ENCODE data around the gene GDF11.
"Not testable (repeated sequence)": the region's sequence is repeated elsewhere in the genome, so short reads cannot be mapped to it uniquely, and the experiment has no call there.

Gene GDF11

GRCh38 chr12:55743406-55744339, 751 bp downstream of the GDF11 start:
- DNase-seq, result peak; percentile 62

- DNase-seq, result no peak
Observed at GRCh38 chr12:55744340-55745030, 1.6 kb downstream of the GDF11 start.

- DNase-seq, result no peak
Observed at GRCh38 chr12:55745361-55746173, 2.6 kb downstream of the GDF11 start.

GRCh38 chr12:55746174-55746912, 3.4 kb downstream of the GDF11 start:
- no peak for DNase-seq

- DNase-seq, result no peak
Observed at GRCh38 chr12:55746913-55747231, 4.0 kb downstream of the GDF11 start.

GRCh38 chr12:55748230-55748993, 5.5 kb downstream of the GDF11 start:
- no peak for DNase-seq

GRCh38 chr12:55755246-55755645, 12.3 kb downstream of the GDF11 start:
- no peak for DNase-seq

GRCh38 chr12:55757701-55758100, 14.8 kb downstream of the GDF11 start:
- no peak for DNase-seq

GRCh38 chr12:55758575-55758974, 15.7 kb downstream of the GDF11 start:
- not testable (repeated sequence) for DNase-seq

GRCh38 chr12:55760663-55761062, 17.7 kb downstream of the GDF11 start:
- peak; percentile 66 for DNase-seq

GRCh38 chr12:55762646-55763045, 19.7 kb downstream of the GDF11 start:
- no peak for DNase-seq

- no peak for DNase-seq
Observed at GRCh38 chr12:55765736-55766290, 22.9 kb downstream of the GDF11 start.

GRCh38 chr12:55767156-55767555, 24.2 kb downstream of the GDF11 start:
- DNase-seq, result no peak

GRCh38 chr12:55771736-55772135, 28.8 kb downstream of the GDF11 start:
- DNase-seq, result no peak

GRCh38 chr12:55777856-55778255, 34.9 kb downstream of the GDF11 start:
- DNase-seq, result no peak

GRCh38 chr12:55780685-55781084, 37.8 kb downstream of the GDF11 start:
- DNase-seq, result no peak

- DNase-seq, result no peak
Observed at GRCh38 chr12:55788546-55788945, 45.6 kb downstream of the GDF11 start.

GRCh38 chr12:55789171-55789570, 46.2 kb downstream of the GDF11 start:
- DNase-seq, result no peak

GRCh38 chr12:55789893-55790292, 47.0 kb downstream of the GDF11 start:
- DNase-seq, result no peak

- DNase-seq, result no peak
Observed at GRCh38 chr12:55795950-55796349, 53.0 kb downstream of the GDF11 start.

GRCh38 chr12:55797068-55797467, 54.1 kb downstream of the GDF11 start:
- DNase-seq, result no peak

- DNase-seq, result no peak
Observed at GRCh38 chr12:55797550-55797949, 54.6 kb downstream of the GDF11 start.

All from stimulated activated CD4-positive, alpha-beta T cell treated with anti-CD3 and anti-CD28 coated beads, Interleukin-15, amount 100 ng/mL, for 24 hours (primary cell).